ENCODE measurements around the gene TOLLIP. TPM values are rescaled to one million over a fixed set of nuclear protein-coding genes. Genes with fewer than 3 reads are reported as not detected.
"Not testable (repeated sequence)": the region's sequence is repeated elsewhere in the genome, so short reads cannot be mapped to it uniquely, and the experiment has no call there.

Gene TOLLIP
- total RNA-seq = 10 to 100 TPM; 39.5 to 97.4 (median 53.4) TPM

- WGBS, 2 donors = 13 to 15% methylated on average over 28 to 32 of the region's 97 CpGs
These were observed at the start of gene TOLLIP for GRCh38 chr11:1309498-1310317. TSS of gene TOLLIP (minus strand) at chr11:1309632. CDS start at chr11:1309498, 134 bp downstream.

GRCh38 chr11:1358931-1359330 lies 49.5 kb upstream of the TOLLIP start:
- H3K4me3 ChIP-seq; H3K9me3 ChIP-seq; H3K27me3 ChIP-seq; ATAC-seq (ENCODE audit: low FRiP score in 2 of 2); H3K36me3 ChIP-seq; H3K4me1 ChIP-seq; H3K27ac ChIP-seq; DNase-seq: not testable (repeated sequence)
- WGBS, 2 donors = 87 to 90% methylated on average over 17 of the region's 17 CpGs

More at GRCh38 chr11:1309498-1310317, at the start of gene TOLLIP:
- peak in 3 of 6 experiments; percentile 10 to 65 (median 20) for TF ChIP-seq CTCF (IDR thresholded peaks at IDR 0.05)
- TF ChIP-seq POLR2AphosphoS5 (IDR thresholded peaks at IDR 0.05) = peak; percentile 63 to 79
- TF ChIP-seq POLR2A (IDR thresholded peaks at IDR 0.05) = peak in 3 of 4 donors; percentile 64 to 95 (median 87)
- no peak for TF ChIP-seq EP300 (IDR thresholded peaks at IDR 0.05)
- ATAC-seq (ENCODE audit: low FRiP score in 2 of 2) (peak; percentile 94 to 96), DNase-seq (peak; percentile 95 to 99)
- Histone ChIP-seq H3K36me3 (peaks cover 0 to 12% (median 3%) of the 10 kb centered on the region in 4 donors), H3K4me1 (peaks cover 46 to 53% (median 50%) of the 10 kb centered on the region in 4 donors), H3K27ac (peak within 1 kb of the TSS; percentile 89 to 95 (median 92)), H3K4me3 (peak within 1 kb of the TSS; percentile 62 to 97 (median 88)), H3K9me3 (no peaks in the 10 kb centered on the region), H3K27me3 (no peaks in the 10 kb centered on the region)

DNA sequence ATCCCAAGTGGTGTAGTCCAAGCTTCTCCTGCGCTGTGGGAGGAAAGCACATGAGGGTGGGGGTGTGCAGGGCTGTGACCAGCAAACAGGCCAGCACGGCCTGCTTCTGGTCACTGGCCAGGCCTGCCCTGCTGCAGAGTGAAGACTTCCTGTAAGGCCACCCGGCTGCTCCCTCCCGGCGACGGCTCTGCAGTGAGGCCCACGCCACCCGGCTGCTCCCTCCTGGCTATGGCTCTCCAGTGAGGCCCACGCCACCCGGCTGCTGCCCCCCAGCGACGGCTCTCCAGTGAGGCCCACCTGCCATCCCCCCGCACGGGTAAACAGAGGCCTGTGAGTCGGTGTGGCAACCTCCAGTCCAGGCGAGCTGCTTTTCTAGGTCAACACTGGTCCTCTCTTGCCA lies 48.9 kb upstream of the TOLLIP start:
- WGBS, 2 donors = 42 to 45% methylated on average over 10 to 16 of the region's 16 CpGs
- no peak for TF ChIP-seq POLR2A (IDR thresholded peaks at IDR 0.05)
- Histone ChIP-seq H3K36me3 (no peaks in the 10 kb centered on the region), H3K27me3 (no peaks in the 10 kb centered on the region), H3K4me3 (no peak overlapping the region), H3K9me3 (no peaks in the 10 kb centered on the region), H3K27ac (no peak overlapping the region), H3K4me1 (no peaks in the 10 kb centered on the region)
- peak in 1 of 2 donors; percentile 76 for DNase-seq
- peak in 1 of 2 donors; percentile 48 for ATAC-seq (ENCODE audit: low FRiP score in 2 of 2)

DNA sequence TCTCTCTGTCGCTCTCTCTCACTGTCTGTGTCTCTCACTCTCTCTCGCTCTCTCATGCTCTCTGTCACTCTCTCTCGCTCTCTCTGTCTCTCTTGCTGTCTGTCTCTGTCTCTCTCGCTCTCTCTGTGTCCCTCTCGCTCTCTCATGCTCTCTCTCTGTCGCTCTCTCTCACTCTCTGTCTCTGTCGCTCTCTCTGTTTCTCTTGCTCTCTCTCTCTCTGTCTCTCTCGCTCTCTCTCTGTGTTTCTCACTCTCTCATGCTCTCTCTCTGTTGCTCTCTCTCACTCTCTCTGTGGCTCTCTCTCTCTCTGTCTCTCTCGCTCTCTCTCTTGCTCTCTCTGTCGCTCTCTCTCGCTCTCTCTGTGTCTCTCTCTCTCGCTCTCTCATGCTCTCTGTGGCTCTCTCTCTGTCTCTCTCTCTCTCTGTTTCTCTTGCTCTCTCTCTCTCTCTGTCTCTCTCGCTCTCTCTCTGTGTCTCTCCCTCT lies 47.1 kb upstream of the TOLLIP start:
- H3K27me3 ChIP-seq = no peaks in the 10 kb centered on the region
- H3K27ac ChIP-seq = no peak overlapping the region
- H3K9me3 ChIP-seq = no peaks in the 10 kb centered on the region
- WGBS, 2 donors = 87 to 90% methylated on average over 13 of the region's 13 CpGs
- ATAC-seq (ENCODE audit: low FRiP score in 2 of 2) (no peak), DNase-seq (no peak)
- TF ChIP-seq POLR2AphosphoS5 (IDR thresholded peaks at IDR 0.05) = no peak
- TF ChIP-seq CTCF (IDR thresholded peaks at IDR 0.05) = no peak
- TF ChIP-seq POLR2A (IDR thresholded peaks at IDR 0.05) = no peak
- no peak for TF ChIP-seq EP300 (IDR thresholded peaks at IDR 0.05)
- no peak overlapping the region for H3K4me3 ChIP-seq
- no peaks in the 10 kb centered on the region for H3K4me1 ChIP-seq
- H3K36me3 ChIP-seq = no peaks in the 10 kb centered on the region

DNA sequence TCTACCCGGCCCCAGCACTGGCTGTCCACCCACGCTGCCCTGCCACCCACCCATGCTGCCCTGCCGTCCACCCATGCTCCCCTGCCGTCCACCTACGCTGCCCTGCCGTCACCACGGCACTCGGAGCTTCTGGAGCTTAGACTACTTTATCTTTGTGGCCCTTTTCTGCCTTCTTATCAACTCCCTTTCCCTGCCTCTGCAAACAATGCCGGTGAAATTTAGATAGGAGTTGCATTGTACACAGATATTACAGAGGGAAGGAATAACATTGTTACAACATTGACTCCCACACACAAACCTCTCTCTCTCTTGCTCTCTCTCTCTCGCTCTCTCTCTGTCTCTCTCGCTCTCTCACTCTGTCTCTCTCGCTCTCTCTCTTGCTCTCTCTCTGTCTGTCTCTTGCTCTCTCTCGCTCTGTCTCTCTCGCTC lies 46.6 kb upstream of the TOLLIP start:
- no peak overlapping the region for H3K27ac ChIP-seq
- no peak for TF ChIP-seq CTCF (IDR thresholded peaks at IDR 0.05)
- H3K9me3 ChIP-seq = no peaks in the 10 kb centered on the region
- no peaks in the 10 kb centered on the region for H3K4me1 ChIP-seq
- H3K4me3 ChIP-seq = no peak overlapping the region
- 42 to 56% methylated on average over 14 of the region's 14 CpGs for WGBS, 2 donors
- no peaks in the 10 kb centered on the region for H3K36me3 ChIP-seq
- ATAC-seq (ENCODE audit: low FRiP score in 2 of 2) (no peak), DNase-seq (no peak)
- H3K27me3 ChIP-seq = no peaks in the 10 kb centered on the region
